PFSK-1 (cell line): ENCODE data around the gene LCOR.

Experiments
- FOXP2 ChIP-seq: optimal IDR thresholded peaks from 2 replicates; pipeline ENCODE3; 2011; ENCODE audit warnings: borderline replicate concordance, control low read depth, inconsistent platforms; ENCODE audit not compliant: insufficient read depth; ENCODE audit errors: extremely low read length, extremely low read depth
- POLR2AphosphoS5 ChIP-seq: IDR thresholded peaks from 2 replicates; pipeline ENCODE4 v1.6.1; 2012; ENCODE audit warnings: low read depth, mild to moderate bottlenecking, control low read depth, low read length, moderate library complexity
- SIN3A ChIP-seq: IDR thresholded peaks from 2 replicates; pipeline ENCODE4 v1.6.1; 2012; ENCODE audit warnings: mild to moderate bottlenecking, low read length, moderate library complexity, borderline replicate concordance; ENCODE audit not compliant: insufficient read depth
- TAF1 ChIP-seq: IDR thresholded peaks from 2 replicates; pipeline ENCODE4 v1.6.1; 2012; ENCODE audit warnings: low read length, control low read depth, borderline replicate concordance; ENCODE audit not compliant: insufficient read depth
- TF ChIP-seq, protein P1 (sequence below), 2 experiments: IDR thresholded peaks; 2 replicates each; pipeline versions ENCODE4 v1.6.1 to v1.8.0; 2011 to 2012; ENCODE audit warnings: low read depth in 2 of 2, low read length in 2 of 2, control low read depth in 1 of 2, inconsistent platforms in 1 of 2, mild to moderate bottlenecking in 1 of 2, moderate library complexity in 1 of 2; ENCODE audit not compliant: insufficient read depth in 1 of 2

The LCOR gene

DNA sequence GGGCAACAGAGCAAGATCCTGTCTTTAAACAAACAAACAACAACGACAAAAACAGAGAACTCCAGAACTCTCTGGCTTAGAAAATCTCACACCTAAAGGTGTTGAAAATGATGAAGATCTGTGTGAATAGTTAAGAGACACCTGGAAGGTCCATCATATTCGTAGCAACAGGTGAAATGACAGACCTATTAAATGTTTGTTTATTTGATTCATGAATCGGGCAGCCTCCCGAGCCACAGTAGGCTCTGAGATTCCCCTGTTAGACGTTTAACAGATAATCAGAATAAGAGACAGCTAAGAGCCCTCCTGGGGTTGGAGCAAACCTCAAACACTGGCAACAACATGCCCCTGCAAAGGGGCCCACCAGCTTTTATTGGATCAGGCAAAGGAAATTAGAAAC, 103.7 kb downstream of the LCOR start:
- TF ChIP-seq, protein P1, sequence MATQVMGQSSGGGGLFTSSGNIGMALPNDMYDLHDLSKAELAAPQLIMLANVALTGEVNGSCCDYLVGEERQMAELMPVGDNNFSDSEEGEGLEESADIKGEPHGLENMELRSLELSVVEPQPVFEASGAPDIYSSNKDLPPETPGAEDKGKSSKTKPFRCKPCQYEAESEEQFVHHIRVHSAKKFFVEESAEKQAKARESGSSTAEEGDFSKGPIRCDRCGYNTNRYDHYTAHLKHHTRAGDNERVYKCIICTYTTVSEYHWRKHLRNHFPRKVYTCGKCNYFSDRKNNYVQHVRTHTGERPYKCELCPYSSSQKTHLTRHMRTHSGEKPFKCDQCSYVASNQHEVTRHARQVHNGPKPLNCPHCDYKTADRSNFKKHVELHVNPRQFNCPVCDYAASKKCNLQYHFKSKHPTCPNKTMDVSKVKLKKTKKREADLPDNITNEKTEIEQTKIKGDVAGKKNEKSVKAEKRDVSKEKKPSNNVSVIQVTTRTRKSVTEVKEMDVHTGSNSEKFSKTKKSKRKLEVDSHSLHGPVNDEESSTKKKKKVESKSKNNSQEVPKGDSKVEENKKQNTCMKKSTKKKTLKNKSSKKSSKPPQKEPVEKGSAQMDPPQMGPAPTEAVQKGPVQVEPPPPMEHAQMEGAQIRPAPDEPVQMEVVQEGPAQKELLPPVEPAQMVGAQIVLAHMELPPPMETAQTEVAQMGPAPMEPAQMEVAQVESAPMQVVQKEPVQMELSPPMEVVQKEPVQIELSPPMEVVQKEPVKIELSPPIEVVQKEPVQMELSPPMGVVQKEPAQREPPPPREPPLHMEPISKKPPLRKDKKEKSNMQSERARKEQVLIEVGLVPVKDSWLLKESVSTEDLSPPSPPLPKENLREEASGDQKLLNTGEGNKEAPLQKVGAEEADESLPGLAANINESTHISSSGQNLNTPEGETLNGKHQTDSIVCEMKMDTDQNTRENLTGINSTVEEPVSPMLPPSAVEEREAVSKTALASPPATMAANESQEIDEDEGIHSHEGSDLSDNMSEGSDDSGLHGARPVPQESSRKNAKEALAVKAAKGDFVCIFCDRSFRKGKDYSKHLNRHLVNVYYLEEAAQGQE (IDR thresholded peaks at IDR 0.05; ENCODE audit: insufficient read depth in 1 of 2, low read depth in 2 of 2, low read length in 2 of 2) = no peak
- TF ChIP-seq SIN3A = no peak
- TF ChIP-seq FOXP2 = no peak
- no peak for TF ChIP-seq TAF1
- no peak for TF ChIP-seq POLR2AphosphoS5

DNA sequence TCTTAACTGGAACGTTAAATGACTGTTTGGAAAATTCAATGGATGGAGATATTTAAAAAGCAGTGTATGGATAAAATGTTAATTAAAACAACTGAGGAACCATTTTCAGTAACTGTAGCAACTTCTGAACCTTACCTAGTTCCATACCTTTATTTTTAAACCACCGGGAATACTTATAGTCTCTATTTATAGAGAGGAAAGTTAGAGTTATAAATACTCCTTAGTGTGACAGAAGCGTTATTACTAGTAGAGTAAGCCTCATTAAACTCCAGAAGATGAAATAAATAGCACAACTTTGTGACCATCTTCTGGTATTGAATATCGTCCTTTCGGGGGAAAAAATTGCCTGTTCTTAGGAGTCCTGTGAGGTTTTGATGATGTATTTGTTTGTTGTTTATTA, 114.9 kb downstream of the LCOR start:
- TF ChIP-seq POLR2AphosphoS5 (no peak), FOXP2 (no peak), SIN3A (no peak), TAF1 (no peak)
- TF ChIP-seq, protein P1 (IDR thresholded peaks at IDR 0.05; ENCODE audit: insufficient read depth in 1 of 2, low read depth in 2 of 2, low read length in 2 of 2) = no peak

DNA sequence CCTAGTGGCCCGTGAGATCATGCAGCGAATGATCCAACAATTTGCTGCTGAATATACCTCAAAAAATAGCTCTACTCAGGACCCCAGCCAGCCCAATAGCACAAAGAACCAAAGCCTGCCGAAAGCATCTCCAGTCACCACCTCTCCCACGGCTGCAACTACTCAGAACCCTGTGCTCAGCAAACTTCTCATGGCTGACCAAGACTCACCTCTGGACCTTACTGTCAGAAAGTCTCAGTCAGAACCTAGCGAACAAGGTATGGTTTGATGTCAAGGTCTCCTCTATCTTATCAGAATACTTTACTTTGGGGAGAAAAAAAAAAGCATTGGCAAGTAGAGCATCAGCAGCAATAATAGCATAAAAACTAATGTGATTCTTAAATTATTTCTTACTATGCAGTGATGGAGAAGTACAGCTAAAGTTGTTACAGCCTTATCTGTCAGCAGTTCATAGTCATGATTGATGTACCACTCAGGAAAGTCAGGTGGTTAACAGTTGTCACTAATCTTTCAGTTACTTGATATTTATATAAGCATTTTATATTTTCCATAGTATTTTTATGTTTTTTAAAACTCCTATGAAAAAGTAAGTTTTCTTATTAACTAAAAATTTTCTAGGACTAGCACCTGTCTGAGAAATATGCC, 117.1 kb downstream of the LCOR start:
- TF ChIP-seq, protein P1 (IDR thresholded peaks at IDR 0.05; ENCODE audit: insufficient read depth in 1 of 2, low read depth in 2 of 2, low read length in 2 of 2) = no peak
- TF ChIP-seq SIN3A = no peak
- no peak for TF ChIP-seq POLR2AphosphoS5
- TF ChIP-seq FOXP2 = no peak
- TF ChIP-seq TAF1 = no peak

DNA sequence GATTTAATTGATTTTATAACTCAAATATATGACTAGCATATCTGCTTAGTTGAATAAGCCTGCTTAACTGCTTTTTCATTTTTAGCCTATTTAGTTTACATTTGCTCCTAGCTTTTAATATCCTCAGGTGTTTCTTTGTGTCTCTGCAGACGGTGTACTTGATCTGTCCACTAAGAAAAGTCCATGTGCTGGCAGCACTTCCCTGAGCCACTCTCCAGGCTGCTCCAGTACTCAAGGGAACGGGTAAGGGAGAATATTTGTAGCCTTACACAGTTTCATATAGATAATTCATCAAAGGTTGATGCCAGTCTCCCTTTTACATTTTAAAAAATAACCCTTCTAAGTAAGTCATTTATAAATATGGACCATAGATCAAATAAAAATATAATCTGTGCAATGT, 119.9 kb downstream of the LCOR start:
- TF ChIP-seq TAF1 (no peak), FOXP2 (no peak), SIN3A (no peak), POLR2AphosphoS5 (no peak)
- TF ChIP-seq, protein P1 (IDR thresholded peaks at IDR 0.05; ENCODE audit: insufficient read depth in 1 of 2, low read depth in 2 of 2, low read length in 2 of 2) = no peak
